ENCODE results near the gene COL5A1.

Gene COL5A1

GRCh38 chr9:134750450-134751155 is 109.0 kb downstream of the COL5A1 start:
- DNase-seq: no peak

GRCh38 chr9:134751622-134752021 is 110.0 kb downstream of the COL5A1 start:
- DNase-seq: no peak

- DNase-seq: no peak
Measured at GRCh38 chr9:134752471-134753168, 111.0 kb downstream of the COL5A1 start.

GRCh38 chr9:134753191-134753590 is 111.6 kb downstream of the COL5A1 start:
- no peak for DNase-seq

GRCh38 chr9:134755221-134755907 is 113.8 kb downstream of the COL5A1 start:
- DNase-seq: no peak

GRCh38 chr9:134756098-134756497 is 114.5 kb downstream of the COL5A1 start:
- no peak for DNase-seq

- DNase-seq: no peak
Measured at GRCh38 chr9:134757216-134757975, 115.8 kb downstream of the COL5A1 start.

- no peak for DNase-seq
Measured at GRCh38 chr9:134758949-134759607, 117.5 kb downstream of the COL5A1 start.

GRCh38 chr9:134759913-134760312 is 118.3 kb downstream of the COL5A1 start:
- no peak for DNase-seq

- no peak for DNase-seq
Measured at GRCh38 chr9:134760750-134761420, 119.3 kb downstream of the COL5A1 start.

GRCh38 chr9:134764473-134765269 is 123.1 kb downstream of the COL5A1 start:
- no peak for DNase-seq

- DNase-seq: no peak
Measured at GRCh38 chr9:134765785-134766184, 124.2 kb downstream of the COL5A1 start.

GRCh38 chr9:134766587-134766986 is 125.0 kb downstream of the COL5A1 start:
- no peak for DNase-seq

GRCh38 chr9:134768332-134768708 is 126.7 kb downstream of the COL5A1 start:
- DNase-seq: no peak

GRCh38 chr9:134768709-134769351 is 127.2 kb downstream of the COL5A1 start:
- DNase-seq: no peak

GRCh38 chr9:134770972-134771971 is 129.7 kb downstream of the COL5A1 start:
- DNase-seq: no peak

GRCh38 chr9:134772331-134772730 is 130.7 kb downstream of the COL5A1 start:
- no peak for DNase-seq

GRCh38 chr9:134773842-134774241 is 132.2 kb downstream of the COL5A1 start:
- no peak for DNase-seq

- no peak for DNase-seq
Measured at GRCh38 chr9:134774410-134774809, 132.8 kb downstream of the COL5A1 start.
